ENCODE measurements around the gene ARHGEF16.

The ARHGEF16 gene

DNA sequence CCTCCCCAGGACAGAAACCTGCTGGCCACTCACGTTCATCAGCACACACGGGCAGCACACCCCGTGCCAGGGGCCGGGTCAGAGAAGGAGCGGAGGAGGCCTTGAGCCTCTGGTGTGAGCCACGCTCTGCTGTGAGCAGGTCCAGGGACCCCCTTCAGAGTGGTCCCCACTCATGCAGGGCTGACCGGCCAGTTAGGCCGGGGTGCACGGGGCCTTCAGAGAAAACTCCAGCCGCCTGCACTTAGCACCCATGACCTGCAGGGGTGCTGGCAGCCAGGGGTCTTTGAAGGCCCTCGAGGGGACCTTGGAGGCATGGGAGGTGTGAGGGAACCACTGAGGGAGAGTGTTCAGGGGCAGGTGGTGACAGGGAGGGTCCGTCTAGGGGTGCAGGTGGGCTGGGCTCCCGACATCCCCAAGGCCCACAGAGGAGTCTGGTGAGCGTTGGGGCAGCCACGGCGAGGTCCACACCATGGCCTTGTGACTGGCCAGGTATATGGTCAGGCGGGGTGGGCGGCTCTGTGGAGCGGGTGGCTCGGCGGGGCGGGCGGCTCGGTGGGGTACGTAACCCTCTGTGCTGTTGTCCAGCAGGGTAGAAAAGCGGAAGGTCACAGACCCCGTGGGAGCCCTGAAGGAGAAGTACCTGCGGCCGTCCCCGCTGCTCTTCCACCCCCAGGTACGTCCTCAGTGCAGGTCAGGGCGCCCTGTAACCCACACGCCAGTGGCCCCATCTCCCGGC is 40.3 kb upstream of the ARHGEF16 start:
- Histone ChIP-seq H3K4me1 (ENCODE audit: control insufficient read depth, insufficient read depth, low read length) (no peaks in the 10 kb centered on the region), H3K27ac (ENCODE audit: low read depth, low read length) (no peak overlapping the region), H3K9ac (ENCODE audit: low read depth, low read length) (no peak overlapping the region), H3K9me3 (ENCODE audit: control insufficient read depth, insufficient read depth, low read length) (peaks cover 10% of the 10 kb centered on the region), H3K36me3 (ENCODE audit: control insufficient read depth, insufficient read depth, low read length) (no peaks in the 10 kb centered on the region), H3K4me3 (ENCODE audit: low read depth, low read length) (no peak overlapping the region), H3K27me3 (ENCODE audit: control insufficient read depth, insufficient read depth, low read length) (no peaks in the 10 kb centered on the region)

GRCh38 chr1:3415260-3416090 is 39.0 kb upstream of the ARHGEF16 start:
- peaks cover 10% of the 10 kb centered on the region for H3K9me3 ChIP-seq (ENCODE audit: control insufficient read depth, insufficient read depth, low read length)
- no peaks in the 10 kb centered on the region for H3K4me1 ChIP-seq (ENCODE audit: control insufficient read depth, insufficient read depth, low read length)
- no peaks in the 10 kb centered on the region for H3K27me3 ChIP-seq (ENCODE audit: control insufficient read depth, insufficient read depth, low read length)

DNA sequence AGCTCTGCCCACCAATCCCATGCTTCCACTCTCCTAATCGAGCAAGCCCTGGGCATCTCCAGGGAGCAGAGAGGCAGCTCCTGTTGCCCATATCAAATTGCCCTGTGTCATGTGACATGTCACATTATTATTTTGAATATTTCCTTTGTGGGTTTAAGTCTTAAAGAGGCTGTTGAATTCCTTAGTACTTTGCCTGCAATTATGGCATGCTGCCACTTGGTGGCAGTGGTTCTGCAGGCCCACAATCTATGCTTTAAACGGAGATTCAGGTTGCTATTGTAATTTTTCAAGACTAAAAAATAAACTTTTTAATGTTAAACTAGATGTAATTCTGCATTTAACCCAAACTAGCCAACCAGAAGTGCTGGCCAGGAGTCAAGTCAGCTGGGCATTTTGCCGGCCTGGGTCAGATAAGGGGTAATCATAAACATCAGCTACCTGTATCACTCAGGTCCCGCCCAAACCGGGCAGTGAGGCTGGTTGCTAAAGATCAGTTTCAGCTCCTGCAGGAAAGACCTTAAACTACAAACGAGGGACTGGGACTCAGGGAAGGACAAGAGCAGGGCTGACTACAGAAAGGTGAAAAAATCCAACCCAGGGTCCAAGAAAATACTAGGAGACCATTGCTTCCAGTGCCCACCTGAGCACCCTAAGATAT is 37.3 kb upstream of the ARHGEF16 start:
- Histone ChIP-seq H3K9me3 (ENCODE audit: control insufficient read depth, insufficient read depth, low read length) (peaks cover 10% of the 10 kb centered on the region), H3K36me3 (ENCODE audit: control insufficient read depth, insufficient read depth, low read length) (no peaks in the 10 kb centered on the region), H3K27ac (ENCODE audit: low read depth, low read length) (no peak overlapping the region), H3K4me3 (ENCODE audit: low read depth, low read length) (no peak overlapping the region), H3K4me1 (ENCODE audit: control insufficient read depth, insufficient read depth, low read length) (no peaks in the 10 kb centered on the region), H3K27me3 (ENCODE audit: control insufficient read depth, insufficient read depth, low read length) (no peaks in the 10 kb centered on the region), H3K9ac (ENCODE audit: low read depth, low read length) (no peak overlapping the region)

More at GRCh38 chr1:3415260-3416090, 39.0 kb upstream of the ARHGEF16 start:
- no peak overlapping the region for H3K4me3 ChIP-seq (ENCODE audit: low read depth, low read length)
- no peak overlapping the region for H3K9ac ChIP-seq (ENCODE audit: low read depth, low read length)
- H3K27ac ChIP-seq (ENCODE audit: low read depth, low read length): no peak overlapping the region
- H3K36me3 ChIP-seq (ENCODE audit: control insufficient read depth, insufficient read depth, low read length): no peaks in the 10 kb centered on the region

GRCh38 chr1:3417934-3418333 is 36.5 kb upstream of the ARHGEF16 start:
- no peak overlapping the region for H3K9ac ChIP-seq (ENCODE audit: low read depth, low read length)
- H3K27ac ChIP-seq (ENCODE audit: low read depth, low read length): no peak overlapping the region
- no peak overlapping the region for H3K4me3 ChIP-seq (ENCODE audit: low read depth, low read length)
- H3K9me3 ChIP-seq (ENCODE audit: control insufficient read depth, insufficient read depth, low read length): peaks cover 10% of the 10 kb centered on the region
- no peaks in the 10 kb centered on the region for H3K4me1 ChIP-seq (ENCODE audit: control insufficient read depth, insufficient read depth, low read length)
- H3K36me3 ChIP-seq (ENCODE audit: control insufficient read depth, insufficient read depth, low read length): no peaks in the 10 kb centered on the region
- no peaks in the 10 kb centered on the region for H3K27me3 ChIP-seq (ENCODE audit: control insufficient read depth, insufficient read depth, low read length)

- Histone ChIP-seq H3K36me3 (ENCODE audit: control insufficient read depth, insufficient read depth, low read length) (no peaks in the 10 kb centered on the region), H3K4me3 (ENCODE audit: low read depth, low read length) (no peak overlapping the region), H3K27me3 (ENCODE audit: control insufficient read depth, insufficient read depth, low read length) (no peaks in the 10 kb centered on the region), H3K4me1 (ENCODE audit: control insufficient read depth, insufficient read depth, low read length) (no peaks in the 10 kb centered on the region), H3K9me3 (ENCODE audit: control insufficient read depth, insufficient read depth, low read length) (peaks cover 10% of the 10 kb centered on the region), H3K27ac (ENCODE audit: low read depth, low read length) (no peak overlapping the region), H3K9ac (ENCODE audit: low read depth, low read length) (no peak overlapping the region)
Observed at GRCh38 chr1:3418600-3418999, 35.9 kb upstream of the ARHGEF16 start.

- H3K4me3 ChIP-seq (ENCODE audit: low read depth, low read length): no peak overlapping the region
- H3K27ac ChIP-seq (ENCODE audit: low read depth, low read length): no peak overlapping the region
- no peak overlapping the region for H3K9ac ChIP-seq (ENCODE audit: low read depth, low read length)
- no peaks in the 10 kb centered on the region for H3K27me3 ChIP-seq (ENCODE audit: control insufficient read depth, insufficient read depth, low read length)
- no peaks in the 10 kb centered on the region for H3K36me3 ChIP-seq (ENCODE audit: control insufficient read depth, insufficient read depth, low read length)
- H3K9me3 ChIP-seq (ENCODE audit: control insufficient read depth, insufficient read depth, low read length): peaks cover 10% of the 10 kb centered on the region
- H3K4me1 ChIP-seq (ENCODE audit: control insufficient read depth, insufficient read depth, low read length): no peaks in the 10 kb centered on the region
Observed at GRCh38 chr1:3419415-3420204, 34.9 kb upstream of the ARHGEF16 start.

GRCh38 chr1:3420218-3420951 is 34.1 kb upstream of the ARHGEF16 start:
- Histone ChIP-seq H3K36me3 (ENCODE audit: control insufficient read depth, insufficient read depth, low read length) (no peaks in the 10 kb centered on the region), H3K27ac (ENCODE audit: low read depth, low read length) (no peak overlapping the region), H3K27me3 (ENCODE audit: control insufficient read depth, insufficient read depth, low read length) (no peaks in the 10 kb centered on the region), H3K4me1 (ENCODE audit: control insufficient read depth, insufficient read depth, low read length) (no peaks in the 10 kb centered on the region), H3K4me3 (ENCODE audit: low read depth, low read length) (no peak overlapping the region), H3K9me3 (ENCODE audit: control insufficient read depth, insufficient read depth, low read length) (peaks cover 10% of the 10 kb centered on the region), H3K9ac (ENCODE audit: low read depth, low read length) (no peak overlapping the region)

GRCh38 chr1:3422638-3423037 is 31.8 kb upstream of the ARHGEF16 start:
- no peaks in the 10 kb centered on the region for H3K4me1 ChIP-seq (ENCODE audit: control insufficient read depth, insufficient read depth, low read length)
- no peaks in the 10 kb centered on the region for H3K9me3 ChIP-seq (ENCODE audit: control insufficient read depth, insufficient read depth, low read length)
- no peaks in the 10 kb centered on the region for H3K36me3 ChIP-seq (ENCODE audit: control insufficient read depth, insufficient read depth, low read length)
- no peak overlapping the region for H3K9ac ChIP-seq (ENCODE audit: low read depth, low read length)
- H3K4me3 ChIP-seq (ENCODE audit: low read depth, low read length): no peak overlapping the region
- H3K27ac ChIP-seq (ENCODE audit: low read depth, low read length): no peak overlapping the region
- no peaks in the 10 kb centered on the region for H3K27me3 ChIP-seq (ENCODE audit: control insufficient read depth, insufficient read depth, low read length)

DNA sequence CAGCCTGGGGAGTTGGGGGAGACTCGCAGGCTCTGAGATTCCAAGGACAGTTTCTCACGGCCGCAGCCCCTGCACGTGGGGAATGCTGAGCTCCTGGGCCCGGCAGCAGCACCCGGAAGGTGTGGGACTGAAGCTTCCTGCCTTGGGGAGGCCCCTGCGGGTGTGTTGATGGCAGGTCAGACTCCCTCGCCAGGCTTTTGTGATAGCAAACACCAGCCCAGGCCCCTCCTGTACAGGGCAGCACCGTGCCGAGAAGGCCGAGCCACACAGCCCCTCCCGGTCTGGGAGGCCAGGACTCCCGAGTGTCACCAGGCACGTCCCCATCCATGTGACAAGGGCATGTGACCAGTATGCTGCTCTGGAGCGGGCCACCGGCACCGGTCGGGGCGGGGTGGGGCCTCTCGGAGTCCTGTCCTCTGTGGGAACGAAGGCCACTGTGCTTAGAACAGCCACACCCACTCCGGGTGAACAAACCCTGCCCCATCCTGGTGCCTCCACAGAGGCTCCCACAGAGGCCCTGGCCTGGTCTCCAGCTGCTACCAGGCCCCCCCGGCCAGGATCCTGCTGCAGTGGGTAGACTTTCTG is 31.1 kb upstream of the ARHGEF16 start:
- H3K4me1 ChIP-seq (ENCODE audit: control insufficient read depth, insufficient read depth, low read length): no peaks in the 10 kb centered on the region
- H3K4me3 ChIP-seq (ENCODE audit: low read depth, low read length): no peak overlapping the region
- no peaks in the 10 kb centered on the region for H3K9me3 ChIP-seq (ENCODE audit: control insufficient read depth, insufficient read depth, low read length)
- H3K9ac ChIP-seq (ENCODE audit: low read depth, low read length): no peak overlapping the region
- H3K36me3 ChIP-seq (ENCODE audit: control insufficient read depth, insufficient read depth, low read length): no peaks in the 10 kb centered on the region
- no peak overlapping the region for H3K27ac ChIP-seq (ENCODE audit: low read depth, low read length)
- H3K27me3 ChIP-seq (ENCODE audit: control insufficient read depth, insufficient read depth, low read length): no peaks in the 10 kb centered on the region

All from HUES48 (cell line).